ENCODE results near the gene NUCKS1.

GRCh38 chr1:205775717-205776056 lies 25.7 kb upstream of the NUCKS1 start:
- TF ChIP-seq CTCF (IDR thresholded peaks at IDR 0.05) (no peak), POLR2A (IDR thresholded peaks at IDR 0.05) (no peak)

All from ovary (tissue), 3 donors.